GM21529 (cell line): ENCODE measurements around the gene ADH7.
"Not testable (repeated sequence)": the region's sequence is repeated elsewhere in the genome, so short reads cannot be mapped to it uniquely, and the experiment has no call there.

Experiments
- ATAC-seq: cut with Tn5 transposase; IDR thresholded peaks from one replicate; pipeline ENCODE4 v1.9.1; 2021; ENCODE audit not compliant: unreplicated experiment

The ADH7 gene

DNA sequence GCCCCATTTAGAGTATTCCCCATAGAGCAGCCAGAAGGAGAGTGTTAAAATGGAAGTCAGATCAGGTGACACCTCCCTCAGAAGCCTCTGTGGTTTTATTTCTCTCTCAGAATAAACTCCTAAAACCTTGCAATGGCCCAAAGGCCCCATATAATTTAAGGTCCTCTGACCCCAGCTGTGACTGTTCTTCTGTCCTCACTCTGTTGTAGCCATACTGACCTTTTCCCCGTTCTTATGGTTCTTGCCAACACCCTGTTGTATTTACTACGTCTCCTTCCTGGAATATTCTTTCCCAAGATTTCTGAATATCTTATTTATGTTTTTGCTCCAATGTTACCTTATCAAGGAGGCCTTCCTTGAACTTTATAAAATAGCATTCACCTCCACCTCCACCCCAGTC, 18.0 kb downstream of the ADH7 start:
- no peak for ATAC-seq

DNA sequence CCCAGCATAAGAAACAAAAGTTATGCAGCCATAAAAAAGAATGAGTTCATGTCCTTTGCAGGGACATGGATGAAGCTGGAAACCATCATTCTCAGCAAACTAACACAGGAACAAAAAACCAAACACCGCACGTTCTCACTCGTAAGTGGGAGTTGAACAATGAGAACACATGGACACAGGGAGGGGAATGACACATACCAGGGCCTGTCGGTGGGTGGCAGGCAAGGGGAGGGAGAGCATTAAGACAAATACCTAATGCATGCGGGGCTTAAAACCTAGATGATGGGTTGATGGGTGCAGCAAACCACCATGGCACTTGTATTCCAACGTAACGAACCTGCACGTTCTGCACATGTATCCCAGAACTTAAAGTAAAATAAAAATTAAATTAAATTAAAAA, 19.4 kb downstream of the ADH7 start:
- not testable (repeated sequence) for ATAC-seq

DNA sequence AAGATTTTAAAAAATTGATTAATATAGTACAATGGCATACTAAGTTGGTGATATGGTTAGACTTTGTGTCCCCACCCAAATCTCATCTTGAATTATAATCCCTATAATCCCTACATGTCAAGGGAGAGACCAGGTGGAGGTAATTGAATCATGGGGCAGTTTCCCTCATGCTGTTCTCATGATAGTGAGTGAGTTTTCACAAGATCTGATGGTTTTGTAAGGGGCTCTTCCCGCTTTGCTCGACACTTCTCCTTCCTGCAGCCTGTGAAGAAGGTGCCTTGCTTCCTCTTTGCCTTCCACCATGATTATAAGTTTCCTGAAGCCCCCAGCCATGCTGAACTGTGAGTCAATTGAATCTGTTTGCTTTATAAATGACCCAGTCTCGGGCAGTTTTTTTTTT, 20.2 kb downstream of the ADH7 start:
- ATAC-seq: not testable (repeated sequence)

DNA sequence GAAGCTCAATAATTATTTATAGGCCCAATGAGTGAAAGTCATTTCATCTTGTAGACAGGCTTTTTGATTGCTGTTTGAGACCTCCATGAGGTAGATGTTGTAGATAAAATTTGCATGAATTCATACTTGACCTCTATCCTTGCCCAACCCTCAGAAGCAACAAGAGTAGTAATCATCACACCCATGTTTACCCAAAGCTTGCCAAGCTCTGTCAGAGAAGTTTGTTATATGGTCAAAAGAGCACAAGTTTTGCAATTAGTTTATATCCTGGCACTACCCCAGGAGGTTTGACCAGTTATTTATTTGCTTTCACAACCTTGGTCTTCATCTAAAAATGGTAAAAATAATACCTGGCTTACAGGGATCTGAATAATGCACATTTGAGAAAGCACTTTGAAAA, 20.7 kb downstream of the ADH7 start:
- no peak for ATAC-seq

GRCh38 chr4:99413140-99413539, 22.0 kb downstream of the ADH7 start:
- ATAC-seq: no peak

GRCh38 chr4:99411041-99411440, 24.1 kb downstream of the ADH7 start:
- ATAC-seq: no peak

GRCh38 chr4:99410075-99410474, 25.1 kb downstream of the ADH7 start:
- no peak for ATAC-seq

DNA sequence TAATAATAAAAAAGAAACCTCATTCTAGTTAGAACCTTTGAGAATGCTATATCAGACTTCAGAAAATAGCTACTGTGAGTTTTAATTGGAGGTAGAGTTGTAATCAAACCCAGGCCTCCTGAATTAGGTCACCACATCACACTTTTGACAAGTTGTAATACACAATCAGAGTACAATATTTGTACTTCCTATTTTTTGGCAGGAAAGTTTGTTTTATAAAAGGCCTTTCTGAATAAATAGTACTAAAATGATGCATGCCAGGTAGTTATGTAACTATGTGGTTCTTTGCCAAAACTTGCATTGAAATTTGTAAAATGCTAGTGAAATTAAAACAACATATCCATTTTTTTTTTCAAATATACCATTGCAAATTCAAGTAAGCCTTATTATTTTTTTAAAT, 26.8 kb downstream of the ADH7 start:
- ATAC-seq: no peak

GRCh38 chr4:99405433-99406115, 29.6 kb downstream of the ADH7 start:
- no peak for ATAC-seq

DNA sequence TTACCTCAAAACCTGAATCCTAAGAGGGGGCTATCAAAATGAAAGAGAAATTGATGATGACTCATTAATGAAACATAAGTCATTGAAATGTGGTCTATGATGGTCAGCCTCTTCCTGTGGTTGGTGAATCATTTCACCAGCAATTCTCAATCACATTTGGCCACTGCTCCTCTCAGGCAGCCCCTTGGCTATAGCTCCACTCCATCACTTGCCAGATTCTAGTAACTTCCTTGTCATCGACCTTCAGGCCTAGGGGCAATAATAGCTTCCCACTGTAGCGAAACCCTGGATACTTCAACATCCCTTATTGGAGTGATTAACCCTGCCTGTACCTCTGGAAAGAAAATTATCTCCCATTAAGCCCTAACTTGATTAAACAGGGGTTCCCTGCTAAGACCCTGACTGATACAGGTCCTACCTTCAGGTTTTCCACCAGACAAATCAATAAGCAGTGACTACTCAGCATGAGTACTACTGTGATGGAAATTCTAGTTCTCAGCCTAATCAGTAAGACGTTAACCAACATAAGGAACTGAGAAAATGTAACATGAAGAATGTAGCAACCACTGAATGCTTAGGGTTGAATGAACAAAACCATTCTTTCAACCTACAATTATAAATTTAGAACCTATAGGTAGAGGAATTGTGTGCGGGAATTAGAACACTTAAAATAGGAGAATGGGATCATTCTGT, 30.4 kb downstream of the ADH7 start:
- peak; percentile 84 for ATAC-seq

GRCh38 chr4:99403380-99404184, 31.6 kb downstream of the ADH7 start:
- peak; percentile 68 for ATAC-seq

- ATAC-seq: no peak
Observed at GRCh38 chr4:99402765-99403164, 32.4 kb downstream of the ADH7 start.

DNA sequence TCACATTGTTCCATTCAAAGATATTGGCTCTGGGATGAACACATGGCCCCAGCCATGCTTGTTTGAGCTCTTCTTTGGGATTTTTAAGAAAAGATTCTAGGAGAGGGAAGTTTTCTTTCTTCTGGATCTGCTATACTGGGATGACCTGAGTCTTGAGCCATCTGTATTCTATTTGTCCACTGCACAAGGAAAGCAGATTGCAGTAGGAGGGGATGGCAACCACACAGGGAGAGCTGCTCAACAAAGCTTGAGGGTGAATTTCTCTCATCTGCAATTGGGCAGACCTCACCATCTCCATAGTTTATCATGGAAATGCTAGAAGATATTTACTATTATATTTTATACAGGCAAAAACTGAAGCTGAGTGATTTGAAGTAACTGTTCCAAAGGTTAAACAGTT, 34.3 kb downstream of the ADH7 start:
- no peak for ATAC-seq

- ATAC-seq: no peak
Observed at GRCh38 chr4:99399017-99399416, 36.1 kb downstream of the ADH7 start.

DNA sequence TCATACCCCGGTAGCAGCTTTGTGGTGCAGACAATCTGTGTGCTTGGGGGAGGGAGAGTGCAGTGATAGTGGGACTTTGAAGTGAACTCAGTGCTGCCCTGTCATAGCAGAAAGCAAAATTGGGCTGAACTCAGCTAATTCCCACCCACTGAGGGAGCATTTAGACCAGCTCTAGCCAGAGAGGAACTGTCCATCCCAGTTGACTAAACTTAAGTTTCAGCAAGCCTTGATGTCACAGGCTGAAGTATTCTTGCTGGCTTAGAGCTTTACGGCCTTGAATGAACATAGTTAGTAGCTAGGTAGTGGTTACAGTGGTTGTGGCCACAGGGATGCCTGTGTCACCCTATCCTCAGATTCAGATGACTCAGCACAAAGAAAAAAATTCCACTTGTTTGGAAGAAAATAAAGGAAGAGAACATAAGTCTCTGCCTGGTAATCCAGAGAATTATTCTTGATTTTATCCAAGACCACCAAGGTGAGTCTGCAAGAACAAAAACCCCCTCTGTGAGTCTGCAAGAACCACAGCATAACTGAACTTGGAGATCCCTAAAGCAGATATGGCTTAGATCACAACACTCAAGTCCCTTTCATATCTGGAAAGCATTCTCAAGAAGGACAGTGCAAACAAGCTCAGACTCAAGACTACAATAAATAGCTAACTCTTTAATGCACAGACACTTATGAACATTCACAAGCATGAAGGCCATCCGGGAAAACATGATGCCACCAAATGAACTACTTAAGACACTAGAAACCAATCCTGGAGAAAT, 39.4 kb downstream of the ADH7 start:
- no peak for ATAC-seq

DNA sequence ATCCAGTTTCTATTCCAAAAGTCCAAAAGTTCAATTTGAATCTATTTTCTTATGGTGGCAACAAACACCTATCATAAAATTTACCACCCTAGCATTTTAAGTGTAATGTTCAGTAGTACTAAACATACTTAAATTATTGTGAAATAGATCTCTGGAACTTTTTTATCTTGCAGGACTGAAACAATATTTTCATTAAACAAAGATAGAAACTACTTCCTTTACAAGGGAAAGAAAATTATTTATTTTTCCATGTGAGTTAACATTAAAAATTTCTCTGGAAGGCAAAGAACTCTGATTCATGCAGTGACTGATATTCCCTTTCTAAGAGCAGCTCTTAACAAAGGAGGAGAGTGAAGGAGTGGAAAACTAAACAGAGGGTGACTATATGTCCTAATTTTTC, 40.2 kb downstream of the ADH7 start:
- no peak for ATAC-seq

GRCh38 chr4:99390055-99390454, 45.1 kb downstream of the ADH7 start:
- ATAC-seq: no peak

DNA sequence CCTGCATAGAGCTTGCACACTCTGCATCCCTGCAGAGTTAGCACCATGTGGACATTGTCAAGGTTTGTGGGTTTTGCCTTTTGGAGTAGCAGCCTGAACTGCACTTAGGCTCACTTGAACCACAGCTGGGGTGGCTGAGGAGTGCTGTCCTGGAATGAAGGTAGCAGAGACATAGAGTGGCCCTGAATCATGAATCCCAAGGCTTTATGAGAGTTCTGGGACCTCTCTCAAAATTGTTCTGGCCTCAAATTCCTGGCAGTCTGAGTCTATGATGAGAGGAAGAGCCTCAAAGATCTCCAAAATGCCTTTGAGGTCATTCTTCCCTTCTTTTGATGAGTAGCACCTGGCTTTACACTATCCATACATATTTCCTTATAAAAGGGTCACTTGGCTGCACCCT, 45.5 kb downstream of the ADH7 start:
- no peak for ATAC-seq

DNA sequence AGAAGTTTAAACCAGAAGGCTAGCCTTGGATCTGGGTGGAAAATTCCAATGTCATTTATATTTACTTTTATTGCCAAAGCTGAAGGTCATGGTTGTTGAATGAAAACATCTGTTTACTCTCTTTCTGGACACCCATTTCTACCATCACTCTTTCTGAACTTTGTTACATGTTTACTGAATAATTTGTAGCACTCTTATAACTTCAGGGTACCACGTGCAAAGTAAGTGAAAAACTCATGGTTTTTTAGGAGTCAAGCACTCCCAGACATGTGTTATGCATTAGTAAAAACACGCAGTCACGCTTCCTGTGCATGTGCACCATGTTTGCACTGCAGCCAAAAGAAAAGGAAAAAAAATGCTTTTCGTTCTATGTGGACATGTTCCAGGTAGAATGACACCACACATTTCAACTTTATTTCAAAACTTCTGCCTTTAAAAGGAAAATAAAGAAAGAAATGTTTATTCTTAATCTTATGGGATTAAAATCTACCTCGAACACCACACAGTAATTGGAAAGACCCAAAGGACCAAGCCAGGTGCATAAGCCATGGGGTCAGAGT, 51.2 kb downstream of the ADH7 start:
- no peak for ATAC-seq

GRCh38 chr4:99383399-99383798, 51.7 kb downstream of the ADH7 start:
- no peak for ATAC-seq
